DMS53 treated with DMSO at 0.1 percent for 48 hours (cell line): ENCODE results near the gene GRIK3.

ENCODE experiments used
- DNase-seq: peaks from one replicate; lab custom pipeline; 2025; ENCODE audit not compliant: unreplicated experiment; lab: John Stamatoyannopoulos, UW

GRIK3 gene

GRCh38 chr1:36796106-36796590 is 238.2 kb downstream of the GRIK3 start:
- no peak for DNase-seq

DNA sequence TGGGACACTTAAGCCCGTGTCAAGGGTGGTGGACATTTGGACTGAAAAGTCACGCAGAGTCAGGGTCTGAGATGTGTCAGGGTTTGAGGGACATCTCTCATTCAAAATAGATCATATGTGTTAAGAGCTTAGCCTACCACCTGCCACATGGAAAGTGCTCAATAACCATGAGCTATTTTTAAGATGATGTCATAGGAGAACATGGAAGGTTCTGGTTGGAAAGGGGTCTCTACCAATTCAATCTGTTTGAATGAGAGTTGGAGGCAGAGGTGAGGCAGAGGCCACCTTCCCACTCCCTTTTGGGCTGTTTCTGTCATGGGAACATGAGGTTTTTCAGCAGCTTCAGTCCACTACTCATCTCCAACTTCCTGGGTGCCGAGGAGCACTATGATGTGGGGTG is 239.9 kb downstream of the GRIK3 start:
- DNase-seq, result no peak

- DNase-seq, result no peak
Measured at GRCh38 chr1:36793452-36793851, 240.9 kb downstream of the GRIK3 start.

DNA sequence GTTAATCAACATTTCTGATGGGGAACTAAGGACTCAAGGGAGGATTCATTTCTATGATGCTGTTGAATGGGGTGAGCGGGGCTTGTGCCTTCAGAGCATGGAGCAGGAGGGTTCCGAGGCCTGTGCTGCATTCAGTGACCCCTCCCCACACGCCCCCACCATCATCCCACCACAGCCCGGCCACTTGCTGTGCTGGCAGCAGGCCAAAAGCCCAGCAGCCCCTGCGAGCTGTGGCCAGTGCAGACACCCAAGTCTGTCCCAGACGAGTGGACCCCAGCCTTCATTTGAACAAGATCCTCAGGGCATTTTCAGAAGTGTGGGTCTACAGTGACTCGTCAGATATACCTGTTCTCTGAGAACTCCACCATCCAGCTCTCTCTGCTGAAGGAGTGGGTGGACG is 242.0 kb downstream of the GRIK3 start:
- no peak for DNase-seq

DNA sequence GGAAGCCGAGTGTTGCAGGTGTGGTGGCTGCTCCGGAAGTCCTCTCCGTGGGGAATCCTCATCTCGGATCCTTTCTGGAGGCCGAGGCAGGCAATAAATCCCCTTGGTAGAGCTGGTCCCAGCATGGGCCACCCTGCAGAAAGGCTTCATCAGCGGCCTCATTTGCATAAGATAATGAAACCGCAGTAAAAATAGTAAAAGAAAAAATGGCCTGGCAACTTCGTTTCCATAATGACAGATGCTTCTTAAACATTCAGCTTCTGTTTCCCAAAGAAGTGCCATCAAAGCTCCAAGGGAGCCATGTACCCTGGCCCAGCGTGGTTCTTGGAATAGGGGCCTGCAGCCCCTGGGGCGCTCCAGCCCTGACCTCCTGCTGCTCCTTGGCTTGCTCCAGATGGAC is 244.1 kb downstream of the GRIK3 start:
- DNase-seq, result no peak

DNA sequence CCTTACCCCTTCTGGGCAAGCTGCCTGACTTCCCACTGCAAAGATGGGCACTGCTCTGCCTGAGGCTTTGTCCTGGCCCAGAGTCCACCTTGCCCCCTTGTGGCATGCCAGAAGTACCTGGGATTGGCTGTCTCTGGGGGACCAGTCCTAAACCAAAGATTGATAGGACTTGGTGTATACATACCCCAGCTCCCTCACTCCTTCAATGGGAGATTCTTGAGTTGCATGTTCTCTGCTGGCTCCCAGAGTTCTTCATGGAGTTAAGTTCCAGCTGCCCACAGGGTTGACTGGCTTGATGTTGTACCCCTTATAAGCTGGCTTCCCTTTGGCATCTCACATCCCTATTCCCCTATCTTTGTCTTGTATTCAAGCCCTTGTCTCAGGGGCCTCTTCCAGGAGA is 244.8 kb downstream of the GRIK3 start:
- no peak for DNase-seq

DNA sequence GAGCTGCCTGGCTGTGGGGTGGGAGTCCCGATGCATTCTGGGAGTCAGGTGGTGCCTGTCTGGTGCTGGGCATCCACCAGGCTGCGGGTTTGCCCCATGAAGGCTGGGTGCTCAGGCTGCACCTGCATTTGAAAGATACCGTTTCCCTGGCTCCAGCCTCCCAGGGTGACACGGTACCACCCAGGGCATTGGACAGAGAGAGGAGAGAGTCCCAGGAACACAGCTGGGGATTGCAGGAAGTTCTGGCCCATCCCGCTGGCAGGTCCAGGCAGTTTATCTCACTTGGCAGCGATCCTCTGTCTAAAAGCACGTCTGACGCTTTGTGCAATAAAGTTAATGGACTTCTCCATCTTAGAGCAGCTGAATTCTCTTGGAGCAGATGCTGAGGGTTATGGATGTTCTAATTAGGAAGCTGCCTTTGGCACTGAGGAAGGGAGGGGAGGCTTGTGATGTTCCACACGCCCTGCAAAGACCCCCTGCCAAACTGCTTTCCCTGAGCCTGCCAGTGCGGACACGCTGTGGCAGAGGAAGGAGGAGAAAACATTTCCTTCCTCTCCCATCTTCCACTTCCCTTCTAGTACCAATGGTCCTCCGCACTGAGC is 246.9 kb downstream of the GRIK3 start:
- no peak for DNase-seq

GRCh38 chr1:36786425-36786824 is 247.9 kb downstream of the GRIK3 start:
- no peak for DNase-seq

DNA sequence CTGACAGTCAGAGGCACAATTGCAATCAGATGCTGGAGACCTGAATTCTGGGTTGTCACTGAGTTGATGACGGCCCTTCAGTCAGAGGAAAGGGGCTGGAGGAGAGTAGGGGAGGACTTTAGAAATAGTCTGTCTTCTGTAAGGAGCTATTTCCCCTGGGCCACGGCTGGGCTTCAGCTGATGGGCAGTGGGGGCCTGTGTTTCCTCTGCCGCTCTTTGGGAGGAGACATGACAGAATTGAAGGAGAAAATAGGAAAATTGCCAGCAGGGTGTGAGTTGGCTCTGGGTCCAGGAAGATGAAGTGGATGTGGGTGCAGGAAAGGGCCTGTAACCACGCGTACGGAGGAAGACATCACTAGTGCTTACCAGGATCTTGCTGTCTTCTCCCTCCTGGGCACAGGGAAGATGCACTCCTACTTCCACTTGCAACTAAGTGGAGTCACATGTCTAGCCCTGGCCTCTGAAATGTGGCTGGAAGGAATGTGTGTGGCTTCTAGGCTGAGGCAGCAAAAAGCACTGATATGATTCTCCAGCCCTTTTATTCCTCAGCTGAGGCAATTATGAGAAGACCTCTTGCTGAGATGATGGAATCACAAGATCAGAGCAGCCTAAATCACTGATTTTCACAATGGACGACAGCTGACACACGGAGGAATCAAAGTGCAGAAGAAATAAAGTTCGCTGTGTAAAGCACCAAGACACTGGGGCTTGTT is 250.0 kb downstream of the GRIK3 start:
- no peak for DNase-seq

DNA sequence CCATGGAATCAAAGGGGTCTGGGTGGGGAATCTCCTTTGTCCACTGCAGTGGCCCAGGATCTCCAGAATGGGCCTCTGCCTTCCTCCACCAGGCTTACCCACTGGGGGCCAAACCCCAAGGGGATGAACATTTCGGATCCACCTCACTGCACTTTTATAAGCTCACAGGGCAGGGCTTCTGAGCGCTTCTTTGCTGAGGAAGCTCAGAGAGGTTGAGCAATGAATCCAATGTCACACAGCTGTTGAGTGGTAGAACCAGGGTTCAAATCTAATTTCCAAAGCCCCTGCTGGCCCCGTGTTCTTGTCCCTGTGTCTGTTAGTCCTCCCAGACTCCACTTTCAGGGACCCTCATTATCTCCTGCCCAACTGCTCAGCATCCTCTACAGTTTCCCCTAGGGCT is 250.8 kb downstream of the GRIK3 start:
- no peak for DNase-seq

- DNase-seq, result no peak
Measured at GRCh38 chr1:36782785-36783184, 251.5 kb downstream of the GRIK3 start.

DNA sequence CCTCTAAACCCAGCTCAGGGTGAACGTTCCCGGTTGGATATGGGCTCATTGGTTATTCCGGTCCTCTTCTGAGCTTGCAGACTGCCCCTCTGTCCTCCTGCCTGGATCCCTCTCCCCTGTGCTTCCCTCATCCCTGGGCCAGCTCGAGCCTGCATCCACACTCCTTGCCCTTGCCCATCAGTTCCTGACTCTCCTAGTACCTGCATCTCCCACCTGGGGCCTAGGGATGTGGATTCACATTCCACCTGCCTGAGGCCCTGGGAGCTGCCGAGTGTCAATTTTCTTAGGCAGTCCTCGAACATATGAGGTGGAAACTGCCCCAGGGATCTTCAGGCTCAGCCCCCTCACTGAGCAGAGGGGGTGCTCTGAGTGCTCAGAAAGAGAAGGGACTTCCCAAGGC is 252.2 kb downstream of the GRIK3 start:
- DNase-seq, result no peak

DNA sequence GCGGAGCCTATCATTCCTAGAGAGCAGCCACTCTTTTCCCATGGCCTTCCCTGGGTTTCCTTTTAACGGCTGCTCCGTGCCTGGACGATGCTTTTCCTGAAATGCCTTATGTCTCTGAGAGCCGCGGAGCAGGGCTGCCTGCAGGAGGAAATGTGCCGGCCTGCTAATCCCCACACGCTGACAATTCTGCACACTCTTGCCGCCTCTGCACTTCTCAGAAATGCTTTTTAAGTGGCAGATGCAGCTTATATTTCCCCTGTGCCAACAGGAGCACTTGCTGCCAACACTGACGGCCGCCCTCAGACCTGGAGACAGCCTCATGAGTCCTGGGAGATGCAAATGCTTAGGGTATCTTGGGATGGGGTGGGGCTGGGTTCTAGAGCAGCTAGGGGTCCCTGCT is 253.2 kb downstream of the GRIK3 start:
- no peak for DNase-seq

DNA sequence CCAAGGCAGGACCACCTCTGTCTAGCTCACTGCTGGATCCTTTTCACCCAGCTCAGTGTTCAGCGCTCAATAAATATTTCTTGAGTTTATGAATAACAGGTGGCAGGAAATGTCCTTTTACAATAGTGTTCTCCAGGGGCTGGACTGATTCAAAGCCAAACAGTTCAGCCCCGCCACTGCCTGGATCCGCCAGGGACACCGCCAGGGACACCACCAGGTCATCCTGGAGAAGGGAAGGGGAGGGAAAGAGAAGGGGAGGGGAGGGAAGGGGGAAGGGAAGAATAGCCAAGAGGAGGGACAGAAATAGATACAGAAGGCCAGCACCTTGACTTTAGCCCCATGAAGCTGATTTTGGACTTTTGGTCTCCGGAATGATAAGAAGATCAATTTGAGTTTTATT is 255.6 kb downstream of the GRIK3 start:
- no peak for DNase-seq

- no peak for DNase-seq
Measured at GRCh38 chr1:36776948-36777831, 257.1 kb downstream of the GRIK3 start.

- no peak for DNase-seq
Measured at GRCh38 chr1:36776256-36776655, 258.1 kb downstream of the GRIK3 start.

DNA sequence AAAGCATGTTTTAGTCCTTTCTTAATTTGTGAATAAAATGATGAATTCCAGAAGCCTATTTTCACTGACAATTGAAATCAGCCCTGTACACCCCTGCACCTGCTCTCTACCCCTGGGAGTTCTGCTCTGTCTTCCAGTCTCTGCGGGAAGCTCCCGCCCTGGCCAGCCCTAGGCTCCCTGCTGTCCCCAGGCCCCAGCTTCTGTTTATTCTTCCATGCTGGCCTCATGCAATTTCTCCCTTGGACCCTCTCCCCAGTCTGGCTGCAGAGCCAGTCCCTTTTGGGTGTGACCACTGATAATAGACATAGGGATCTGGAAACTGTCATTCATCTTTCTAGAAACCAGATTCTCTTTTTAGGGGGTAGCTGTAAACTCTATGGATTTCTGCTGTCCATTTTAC is 258.6 kb downstream of the GRIK3 start:
- no peak for DNase-seq

- no peak for DNase-seq
Measured at GRCh38 chr1:36773827-36774541, 260.3 kb downstream of the GRIK3 start.

- DNase-seq, result no peak
Measured at GRCh38 chr1:36772647-36773495, 261.4 kb downstream of the GRIK3 start.

GRCh38 chr1:36771660-36772284 is 262.5 kb downstream of the GRIK3 start:
- no peak for DNase-seq
